Pons (tissue), 1 donor: ENCODE data around the gene CLMN.

Experiments
- DNase-seq: peaks from one replicate; pipeline ENCODE4 v3.0.0-alpha.2; 2016; ENCODE audit warnings: low spot score

Gene CLMN

GRCh38 chr14:95320078-95320895 lies 579 bp upstream of the CLMN start:
- no peak for DNase-seq

GRCh38 chr14:95318399-95319311 lies 1.1 kb downstream of the CLMN start:
- no peak for DNase-seq

- no peak for DNase-seq
Measured at GRCh38 chr14:95317817-95318343, 1.8 kb downstream of the CLMN start.

- no peak for DNase-seq
Measured at GRCh38 chr14:95316821-95317220, 2.9 kb downstream of the CLMN start.

- no peak for DNase-seq
Measured at GRCh38 chr14:95315579-95315978, 4.1 kb downstream of the CLMN start.

GRCh38 chr14:95315156-95315555 lies 4.6 kb downstream of the CLMN start:
- no peak for DNase-seq

- DNase-seq = no peak
Measured at GRCh38 chr14:95314609-95315008, 5.1 kb downstream of the CLMN start.

- DNase-seq = peak; percentile 85
Measured at GRCh38 chr14:95313707-95314106, 6.0 kb downstream of the CLMN start.

- no peak for DNase-seq
Measured at GRCh38 chr14:95313190-95313589, 6.5 kb downstream of the CLMN start.

- no peak for DNase-seq
Measured at GRCh38 chr14:95312311-95312710, 7.4 kb downstream of the CLMN start.

- no peak for DNase-seq
Measured at GRCh38 chr14:95311752-95312151, 8.0 kb downstream of the CLMN start.

- no peak for DNase-seq
Measured at GRCh38 chr14:95310635-95311380, 8.9 kb downstream of the CLMN start.

- no peak for DNase-seq
Measured at GRCh38 chr14:95309261-95310051, 10.3 kb downstream of the CLMN start.

GRCh38 chr14:95308073-95308472 lies 11.6 kb downstream of the CLMN start:
- no peak for DNase-seq

GRCh38 chr14:95307402-95308041 lies 12.2 kb downstream of the CLMN start:
- DNase-seq = no peak

- no peak for DNase-seq
Measured at GRCh38 chr14:95305940-95306339, 13.8 kb downstream of the CLMN start.

GRCh38 chr14:95305145-95305544 lies 14.6 kb downstream of the CLMN start:
- peak; percentile 77 for DNase-seq

- DNase-seq = no peak
Measured at GRCh38 chr14:95304342-95304741, 15.4 kb downstream of the CLMN start.

- peak; percentile 70 for DNase-seq
Measured at GRCh38 chr14:95303552-95303951, 16.2 kb downstream of the CLMN start.

- DNase-seq = no peak
Measured at GRCh38 chr14:95302667-95303506, 16.8 kb downstream of the CLMN start.
